Stimulated activated CD4-positive, alpha-beta T cell treated with anti-CD3 and anti-CD28 coated beads, Interleukin-12 subunit alpha, Interleukin-12 subunit beta, amount 100 ng/mL, for 48 hours (primary cell): ENCODE data around the gene NXPH1.
"Not testable (repeated sequence)": the region's sequence is repeated elsewhere in the genome, so short reads cannot be mapped to it uniquely, and the experiment has no call there.

Source experiments
- DNase-seq, 3 donors: peaks; one replicate each; pipeline ENCODE4 v3.0.0-alpha.2; 2020; ENCODE audit warnings: low read depth in 2 of 3, low spot score in 1 of 3

Gene NXPH1

GRCh38 chr7:8684426-8684825, 251.0 kb downstream of the NXPH1 start:
- no peak for DNase-seq

DNA sequence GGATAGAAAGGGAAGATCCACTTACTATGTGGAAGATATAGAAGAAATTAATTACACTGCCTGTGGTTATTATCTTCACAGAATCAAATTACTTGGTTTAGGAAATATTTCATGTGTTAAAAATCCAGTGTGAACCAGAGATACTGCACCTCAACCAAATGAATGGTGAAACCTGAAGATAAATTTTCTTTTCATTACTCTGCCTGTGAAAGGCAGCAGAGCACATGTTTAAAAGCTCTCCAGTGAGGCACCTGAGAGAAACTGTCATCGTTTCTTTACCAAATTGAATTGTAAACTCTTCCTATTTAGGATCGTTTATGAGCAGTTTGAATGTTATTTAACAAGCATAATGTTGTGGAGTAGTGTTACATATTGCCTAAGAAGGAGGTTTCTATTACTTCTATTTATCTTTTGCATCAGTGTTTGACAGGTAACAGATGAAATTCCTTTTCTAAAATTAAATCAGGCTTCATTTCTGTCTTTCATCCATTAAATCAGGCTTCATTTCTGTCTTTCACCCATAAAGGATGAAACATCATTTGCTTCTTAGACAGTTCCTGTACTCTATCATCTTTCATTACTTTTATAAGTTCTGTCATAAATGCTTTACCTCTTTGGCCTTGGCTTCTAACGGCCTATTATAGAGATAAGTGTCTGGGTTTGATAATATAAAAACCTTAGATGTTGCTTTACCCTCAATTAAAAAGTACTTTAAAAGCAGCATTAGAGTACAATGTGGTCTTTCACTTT, 266.6 kb downstream of the NXPH1 start:
- no peak for DNase-seq

DNA sequence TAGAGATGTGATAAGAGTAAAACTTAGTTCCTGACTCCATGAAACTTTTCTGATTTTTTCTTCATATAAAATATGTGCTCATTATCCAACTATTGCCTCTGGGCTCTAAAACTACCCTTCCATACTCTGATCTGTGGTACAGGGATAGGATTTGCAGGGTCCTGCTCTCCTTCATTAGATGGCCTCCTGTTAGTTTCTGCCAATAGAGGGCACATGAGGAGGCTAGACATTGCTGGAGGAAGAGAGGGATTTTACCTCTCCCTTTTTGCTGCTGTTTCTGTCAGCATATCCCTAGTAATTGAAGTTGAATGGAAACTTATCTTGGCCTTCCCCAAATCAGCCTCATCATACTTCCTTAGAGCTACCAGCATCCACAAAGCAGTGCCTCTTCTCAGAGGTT, 269.4 kb downstream of the NXPH1 start:
- DNase-seq, result no peak

GRCh38 chr7:8710124-8710523, 276.7 kb downstream of the NXPH1 start:
- DNase-seq, result no peak

DNA sequence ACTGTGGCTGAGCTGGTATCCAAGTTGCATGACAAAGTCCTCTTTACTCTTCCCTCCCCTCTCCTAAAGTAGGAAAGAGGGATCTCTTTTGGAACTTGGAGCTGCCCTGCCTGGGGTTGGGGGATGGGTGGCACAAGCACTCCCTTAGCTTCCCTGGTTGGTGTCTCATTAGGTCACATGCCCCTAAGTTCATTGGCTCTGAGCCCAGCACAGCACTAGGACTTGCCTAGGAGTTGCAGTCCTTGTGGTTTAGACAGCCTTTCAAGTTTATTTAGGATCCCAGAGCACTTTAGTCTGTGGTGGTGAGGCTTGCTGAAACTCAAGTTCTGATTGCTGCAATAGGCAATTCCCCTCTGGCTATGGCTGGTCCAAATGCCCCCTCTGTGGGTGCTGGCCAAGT, 281.4 kb downstream of the NXPH1 start:
- DNase-seq, result no peak

DNA sequence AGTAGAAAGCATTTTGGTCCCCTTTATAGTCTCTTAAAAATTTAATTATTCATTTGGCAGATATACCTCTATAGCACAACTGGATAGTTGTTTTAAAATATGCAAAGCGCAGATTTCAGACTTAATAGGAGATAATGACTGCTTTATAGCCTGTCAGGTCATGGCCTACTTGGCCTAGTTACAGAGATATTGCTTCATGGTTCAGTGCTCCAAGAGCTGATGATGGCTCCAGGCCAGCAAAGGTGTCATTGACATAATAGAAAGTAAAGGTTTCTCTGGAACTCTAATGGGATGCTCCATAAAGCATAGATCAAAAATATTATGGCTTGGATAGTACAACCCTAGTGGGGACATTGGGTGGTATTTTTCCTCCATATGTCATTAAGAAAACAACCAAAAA, 285.7 kb downstream of the NXPH1 start:
- DNase-seq, result no peak

DNA sequence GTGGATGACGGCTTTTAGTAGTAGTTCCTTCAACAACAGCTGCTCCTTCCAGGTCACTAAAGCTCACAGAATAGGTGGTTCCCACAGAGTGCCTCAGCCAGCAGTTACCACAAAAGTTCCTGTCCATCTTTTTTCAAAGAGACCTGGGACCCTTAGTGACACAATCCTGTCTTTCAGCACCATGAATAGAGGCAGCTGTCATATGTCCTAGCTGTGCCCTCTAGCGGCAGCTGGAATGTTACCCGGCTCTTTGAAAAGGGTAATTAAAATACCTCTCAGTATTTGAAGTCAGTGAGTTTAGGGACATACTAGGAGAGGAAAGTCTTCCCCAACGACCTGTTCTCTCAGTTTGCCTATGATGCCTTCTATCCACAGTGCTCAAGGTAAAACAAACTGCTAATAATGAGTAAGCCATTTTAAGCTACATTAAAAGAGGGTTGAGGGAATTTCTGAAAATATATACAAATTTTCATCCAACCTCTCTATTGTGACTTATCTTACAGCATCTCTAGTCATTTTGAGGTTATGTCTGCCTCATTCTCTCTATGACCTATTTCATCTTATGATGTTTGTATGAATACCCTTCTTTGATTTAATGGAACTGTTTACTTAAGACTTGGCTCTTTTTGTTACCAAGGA, 290.8 kb downstream of the NXPH1 start:
- DNase-seq, result peak in 1 of 3 donors; percentile 8

DNA sequence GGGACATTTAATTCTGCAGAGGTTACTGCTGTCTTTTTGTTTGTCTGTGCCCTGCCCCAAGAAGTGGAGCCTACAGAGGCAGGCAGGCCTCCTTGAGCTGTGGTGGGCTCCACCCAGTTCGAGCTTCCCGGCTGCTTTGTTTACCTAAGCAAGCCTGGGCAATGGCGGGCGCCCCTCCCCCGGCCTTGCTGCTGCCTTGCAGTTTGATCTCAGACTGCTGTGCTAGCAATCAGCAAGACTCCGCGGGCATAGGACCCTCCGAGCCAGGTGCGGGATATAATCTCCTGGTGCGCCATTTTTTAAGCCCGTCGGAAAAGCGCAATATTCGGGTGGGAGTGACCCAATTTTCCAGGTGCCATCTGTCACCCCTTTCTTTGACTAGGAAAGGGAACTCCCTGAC, 298.3 kb downstream of the NXPH1 start:
- DNase-seq, result not testable (repeated sequence)

GRCh38 chr7:8739837-8740236, 306.4 kb downstream of the NXPH1 start:
- DNase-seq, result no peak

DNA sequence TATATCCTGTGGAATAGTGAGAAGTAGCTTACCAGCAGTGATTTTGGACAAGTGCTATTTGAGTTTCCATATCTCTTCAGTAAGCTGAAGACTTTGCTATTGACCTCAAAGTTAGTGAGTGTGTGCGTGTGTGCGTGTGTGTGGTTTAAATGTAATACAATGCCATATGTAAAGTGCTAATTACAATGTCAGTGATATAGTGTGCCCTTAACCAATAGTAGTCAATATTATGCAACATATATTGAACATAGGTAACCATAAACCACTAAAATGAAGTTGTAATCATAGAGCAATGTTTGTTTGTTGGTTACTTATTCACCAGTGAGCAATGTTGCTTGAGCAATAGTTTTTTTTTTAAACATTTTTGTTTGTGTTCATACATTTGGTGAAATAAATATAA, 309.4 kb downstream of the NXPH1 start:
- no peak for DNase-seq

GRCh38 chr7:8747338-8747737, 313.9 kb downstream of the NXPH1 start:
- DNase-seq, result no peak

GRCh38 chr7:8751557-8752231, 318.3 kb downstream of the NXPH1 start:
- DNase-seq, result no peak

GRCh38 chr7:8753355-8753754, 319.9 kb downstream of the NXPH1 start:
- no peak for DNase-seq

- DNase-seq, result no peak
These were observed 328.3 kb downstream of the NXPH1 start for GRCh38 chr7:8761731-8762130.

GRCh38 chr7:8762803-8763202, 329.4 kb downstream of the NXPH1 start:
- DNase-seq, result no peak

DNA sequence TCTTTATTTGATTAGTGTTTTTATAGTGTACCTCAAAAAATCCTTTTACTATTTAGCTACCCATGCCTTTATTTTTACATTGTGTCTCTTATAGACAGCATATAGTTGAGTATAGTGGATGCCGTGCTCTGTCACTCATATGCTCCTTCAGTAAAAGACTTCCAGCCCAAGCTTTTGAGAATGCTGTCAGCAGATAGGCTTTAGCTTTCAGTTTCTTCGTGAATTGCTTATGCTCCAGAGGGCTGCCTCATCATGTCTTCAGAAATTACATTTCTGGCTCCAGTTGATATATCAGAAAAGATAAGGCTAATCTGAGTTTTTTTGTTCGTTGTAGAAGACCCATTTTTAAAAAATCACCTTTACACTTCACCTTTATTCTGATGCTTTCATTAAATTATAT, 332.0 kb downstream of the NXPH1 start:
- no peak for DNase-seq

DNA sequence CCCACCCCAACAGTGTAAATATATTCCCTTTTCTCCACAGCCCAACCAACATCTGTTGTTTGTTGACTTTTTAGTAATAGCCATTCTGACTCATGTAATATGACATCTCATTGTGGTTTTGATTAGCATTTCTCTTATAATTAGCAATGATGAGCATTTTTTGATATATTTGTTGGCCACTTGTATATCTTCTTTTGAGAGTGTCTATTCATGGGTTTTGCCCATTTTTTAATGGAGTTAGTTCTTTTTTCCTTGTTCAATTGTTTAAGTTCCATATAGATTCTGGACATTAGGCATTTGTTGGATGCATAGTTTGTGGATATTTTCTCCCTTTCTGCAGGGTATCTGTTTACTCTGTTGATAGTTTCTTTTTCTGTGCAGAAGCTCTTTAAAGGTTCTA, 340.1 kb downstream of the NXPH1 start:
- DNase-seq, result no peak

- DNase-seq, result no peak
These were observed 345.1 kb downstream of the NXPH1 start for GRCh38 chr7:8778459-8778858.

DNA sequence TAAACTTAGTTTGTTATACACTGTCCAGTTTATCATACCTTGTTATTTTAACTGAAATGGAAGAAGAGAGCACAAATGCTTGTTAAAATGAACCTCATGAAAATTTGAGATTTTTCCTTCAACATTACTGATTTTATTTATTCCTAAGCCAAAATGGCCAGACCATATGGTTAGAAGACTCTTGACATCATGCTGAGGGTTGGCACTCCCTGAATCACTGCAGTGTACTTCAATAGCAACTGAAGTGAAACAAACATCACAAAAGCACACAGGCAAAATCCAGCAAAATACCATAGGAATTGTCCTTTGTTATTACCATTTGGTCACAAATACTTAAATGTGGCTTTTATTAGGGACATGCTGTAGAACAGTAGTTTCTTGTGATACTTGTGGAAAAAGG, 347.8 kb downstream of the NXPH1 start:
- no peak for DNase-seq

DNA sequence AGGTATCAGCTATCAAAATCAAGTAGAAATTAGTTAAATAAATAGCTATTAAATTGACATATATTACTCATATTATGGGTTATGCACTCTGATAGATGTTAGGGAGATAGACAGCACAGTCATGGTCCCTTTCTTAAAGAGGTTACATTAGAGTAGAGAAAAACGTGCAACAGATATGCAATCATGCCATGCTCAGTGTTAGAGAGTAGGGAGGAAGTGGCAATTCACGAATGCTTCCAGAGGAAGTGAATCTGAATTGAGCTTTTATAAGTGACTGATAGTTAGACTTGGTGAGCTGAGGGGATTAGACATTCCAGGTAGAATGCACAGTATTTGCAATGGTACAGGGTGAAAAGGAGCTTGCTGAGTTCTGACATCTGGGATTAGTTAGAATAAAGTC, 349.8 kb downstream of the NXPH1 start:
- DNase-seq, result no peak

DNA sequence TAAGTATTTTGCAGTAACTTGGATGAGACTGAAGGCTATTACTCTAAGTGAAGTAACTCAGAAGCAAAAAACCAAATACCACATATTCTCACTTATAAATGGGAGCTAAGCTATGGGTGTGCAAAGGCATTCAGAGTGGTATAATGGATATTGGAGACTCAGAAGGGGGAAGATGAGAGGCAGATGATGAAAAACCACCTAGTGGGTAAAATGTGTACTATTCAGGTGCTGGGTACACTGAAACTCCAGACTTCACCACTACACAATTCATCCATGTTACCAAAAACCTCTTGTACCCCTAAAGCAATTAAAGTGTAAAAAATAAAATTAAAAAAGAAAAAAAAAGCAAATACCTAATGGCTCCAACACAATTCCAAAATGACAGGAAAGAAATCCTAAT, 351.7 kb downstream of the NXPH1 start:
- DNase-seq, result no peak

DNA sequence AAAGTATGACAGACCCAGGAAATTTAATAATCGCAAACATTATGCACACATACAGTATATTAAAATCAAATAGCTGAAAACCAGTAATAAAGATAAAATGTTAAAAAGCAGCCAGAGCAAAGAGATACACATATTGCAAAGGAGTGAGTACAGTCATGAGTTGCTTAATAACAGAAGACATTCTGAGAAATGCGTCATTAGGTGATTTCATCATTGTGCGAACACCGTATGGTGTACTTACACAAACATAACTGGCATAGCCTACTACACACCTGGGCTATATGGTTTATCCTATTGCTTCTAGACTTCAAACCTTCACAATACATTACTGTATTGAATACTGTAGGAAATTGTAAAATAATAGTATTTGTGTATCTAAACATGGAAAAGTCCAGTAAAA, 367.6 kb downstream of the NXPH1 start:
- no peak for DNase-seq
